ENCODE data around the gene TREH.
A peak's percentile ranks its signal among the peaks of the same experiment; 100 is the strongest.
"Not testable (repeated sequence)": the region's sequence is repeated elsewhere in the genome, so short reads cannot be mapped to it uniquely, and the experiment has no call there.

The TREH gene

DNA sequence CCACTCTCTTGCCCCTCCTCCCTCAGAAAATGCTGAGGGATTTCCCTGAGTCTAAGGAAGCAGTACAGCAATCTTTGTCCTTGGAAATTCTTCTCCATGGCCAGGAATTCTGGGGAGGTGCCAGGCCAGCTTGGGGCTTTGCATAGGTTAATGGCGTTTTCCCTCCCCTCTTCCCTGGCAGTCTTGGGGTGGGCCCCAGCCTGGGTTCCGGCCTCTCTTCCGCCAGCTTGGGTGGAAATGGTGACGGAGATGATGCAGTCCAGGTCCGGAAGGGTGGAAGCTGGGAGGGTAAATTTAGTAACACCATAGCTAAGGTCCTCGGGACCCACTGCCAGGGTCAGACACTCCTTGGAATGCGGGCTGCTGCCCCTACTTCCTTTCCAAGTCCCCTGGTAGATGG is 67.1 kb downstream of the TREH start:
- no peak for DNase-seq (ENCODE audit: low read depth in 2 of 2)

DNA sequence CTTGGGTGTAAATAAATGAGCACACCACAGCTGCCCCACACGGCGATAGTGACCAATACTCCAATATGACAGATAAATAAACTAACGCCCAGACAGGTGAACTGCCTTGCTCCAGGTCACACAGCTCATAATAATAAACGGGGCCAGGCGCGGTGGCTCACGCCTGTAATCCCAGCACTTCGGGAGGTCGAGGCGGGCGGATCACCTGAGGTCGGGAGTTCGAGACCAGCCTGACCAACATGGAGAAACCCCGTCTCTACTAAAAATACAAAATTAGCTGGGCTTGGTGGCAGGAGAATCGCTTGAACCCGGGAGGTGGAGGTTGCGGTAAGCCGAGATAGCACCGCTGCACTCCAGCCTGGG is 68.0 kb downstream of the TREH start:
- not testable (repeated sequence) for DNase-seq (ENCODE audit: low read depth in 2 of 2)

DNA sequence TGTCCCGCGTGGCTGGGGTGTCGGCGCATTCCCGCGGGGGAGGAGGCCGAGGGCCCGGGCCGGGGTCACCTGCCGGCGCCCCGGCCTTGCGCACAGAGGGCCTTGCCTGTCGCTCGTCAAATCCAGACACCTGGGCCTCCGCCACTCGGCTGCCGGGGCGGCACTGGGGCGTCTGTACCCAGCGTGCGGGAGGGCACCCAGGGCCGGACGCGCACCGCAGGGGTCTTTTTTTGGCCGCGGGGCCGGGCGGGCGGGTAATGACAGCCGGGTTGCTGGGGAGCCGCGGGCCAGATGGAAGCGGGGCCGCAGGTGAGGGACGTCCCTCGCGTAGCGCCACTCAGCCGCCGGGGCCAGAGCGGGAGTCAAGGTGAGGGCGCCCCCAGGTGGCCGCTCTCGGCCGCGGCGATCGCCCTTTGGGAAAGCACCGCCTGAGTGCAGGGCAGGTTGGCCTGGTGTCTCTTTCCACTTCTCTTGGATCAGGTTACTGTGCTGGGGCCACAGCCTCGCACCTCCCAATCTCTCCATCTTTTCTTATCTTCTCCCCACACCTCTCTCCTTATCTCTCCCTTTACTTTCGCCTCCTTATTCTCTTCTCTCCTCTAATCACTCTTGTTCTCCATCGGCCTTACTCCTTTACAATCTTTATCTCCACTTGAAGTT is 68.5 kb downstream of the TREH start:
- DNase-seq (ENCODE audit: low read depth in 2 of 2), result peak; percentile 75 to 76

DNA sequence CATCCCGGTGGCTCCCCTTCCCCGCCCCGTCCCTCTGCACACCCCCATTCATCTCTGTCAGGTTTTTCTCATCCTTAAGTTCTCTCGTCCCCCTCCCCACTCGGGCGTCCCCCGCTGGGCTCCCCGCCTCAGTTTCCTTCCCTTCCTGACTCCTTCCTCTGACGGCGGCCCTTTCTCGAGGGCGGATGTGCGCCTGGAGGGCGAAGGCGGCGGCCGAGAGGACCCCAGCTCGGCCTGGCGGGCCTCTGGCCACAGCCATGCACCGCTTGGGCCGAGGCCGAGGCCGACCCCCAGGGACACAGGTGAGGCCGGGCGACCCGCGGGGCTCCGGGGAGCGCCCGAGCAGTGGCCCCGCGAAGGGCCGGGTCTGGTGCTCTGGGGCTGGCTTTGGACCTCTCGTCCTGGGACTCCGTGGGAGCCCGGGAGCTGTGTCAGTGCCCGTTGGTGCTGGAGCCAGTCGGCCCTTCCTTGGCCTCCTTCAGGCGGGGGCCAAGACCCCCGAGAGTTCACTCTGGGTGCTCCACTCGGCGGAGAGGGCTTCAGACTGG is 69.2 kb downstream of the TREH start:
- DNase-seq (ENCODE audit: low read depth in 2 of 2), result no peak

DNA sequence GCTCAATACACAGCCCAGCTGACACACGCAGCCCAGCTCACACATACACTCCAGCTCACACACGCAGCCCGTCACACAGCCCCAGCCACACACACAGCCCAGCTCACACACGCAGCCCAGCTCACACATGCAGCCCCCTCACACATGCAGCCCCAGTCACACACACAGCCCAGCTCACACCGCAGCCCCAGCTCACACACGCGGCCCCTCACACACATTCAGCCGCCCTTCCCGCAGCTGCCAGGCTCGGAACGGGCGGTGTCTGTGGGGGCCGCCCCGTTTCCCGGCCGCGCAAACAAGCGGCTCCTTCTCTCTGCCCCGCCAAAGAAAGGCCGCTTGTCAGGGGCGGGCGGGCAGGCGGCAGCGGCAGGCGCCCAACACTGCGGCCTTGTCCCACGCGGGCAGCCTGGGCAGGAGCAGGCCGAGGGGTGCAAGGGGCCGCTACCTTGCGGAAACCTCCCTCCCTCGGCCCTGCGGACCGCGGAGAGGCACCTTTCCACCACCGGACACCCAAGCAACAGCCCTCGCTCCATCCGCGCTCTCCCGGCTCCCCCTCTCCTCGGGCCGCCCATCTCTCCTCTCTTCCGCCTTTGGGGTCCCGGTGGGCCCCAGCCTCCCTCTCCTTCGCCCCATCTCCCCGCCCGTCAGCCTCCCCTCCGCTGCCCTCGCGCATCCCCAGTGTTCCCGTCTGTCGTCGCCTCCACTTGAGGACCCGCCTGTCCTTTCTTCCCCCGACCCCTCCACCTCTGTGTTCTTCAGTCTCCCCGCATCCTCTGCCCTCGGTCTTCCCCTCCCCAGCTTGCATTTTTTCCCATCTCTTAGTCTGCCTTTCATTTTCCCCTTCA is 69.8 kb downstream of the TREH start:
- no peak for DNase-seq (ENCODE audit: low read depth in 2 of 2)

DNA sequence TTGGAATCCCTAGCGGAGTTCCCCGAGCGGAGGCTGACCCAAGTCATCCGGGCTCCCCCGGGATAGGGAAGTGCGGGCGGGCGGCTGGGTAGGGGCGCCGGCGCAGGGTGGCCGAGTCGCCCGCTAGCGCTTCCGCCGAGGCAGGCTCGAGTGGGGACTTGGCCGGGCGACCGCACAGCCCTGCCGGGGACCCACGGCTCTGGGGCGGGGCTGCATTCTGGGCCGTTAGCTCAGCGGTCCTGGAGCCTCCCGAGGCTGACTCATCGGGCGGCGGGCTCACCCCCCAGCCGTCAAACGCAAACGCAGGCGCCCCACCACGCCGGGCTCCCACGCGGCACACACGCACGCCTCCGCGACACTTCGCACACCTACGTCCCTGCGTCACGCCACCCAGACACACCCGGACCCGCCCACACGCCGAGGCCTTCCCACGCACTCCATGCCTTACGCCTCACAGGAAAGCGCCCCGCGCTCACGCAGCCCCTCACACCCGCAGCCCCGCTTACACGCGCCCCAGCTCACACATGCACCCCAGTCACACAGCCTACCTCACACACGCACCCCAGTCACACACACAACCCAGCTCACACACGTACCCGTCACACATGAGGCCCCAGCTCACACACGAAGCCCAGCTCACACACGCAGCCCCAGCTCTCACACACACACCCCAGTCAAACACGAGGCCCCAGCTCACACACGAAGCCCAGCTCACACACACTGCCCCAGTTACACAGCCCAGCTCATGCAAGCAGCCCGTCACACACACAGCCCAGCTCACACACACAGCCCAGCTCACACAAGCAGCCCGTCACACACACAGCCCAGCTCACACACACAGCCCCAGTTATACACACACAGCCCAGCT is 70.9 kb downstream of the TREH start:
- DNase-seq (ENCODE audit: low read depth in 2 of 2), result peak; percentile 45 to 63

DNA sequence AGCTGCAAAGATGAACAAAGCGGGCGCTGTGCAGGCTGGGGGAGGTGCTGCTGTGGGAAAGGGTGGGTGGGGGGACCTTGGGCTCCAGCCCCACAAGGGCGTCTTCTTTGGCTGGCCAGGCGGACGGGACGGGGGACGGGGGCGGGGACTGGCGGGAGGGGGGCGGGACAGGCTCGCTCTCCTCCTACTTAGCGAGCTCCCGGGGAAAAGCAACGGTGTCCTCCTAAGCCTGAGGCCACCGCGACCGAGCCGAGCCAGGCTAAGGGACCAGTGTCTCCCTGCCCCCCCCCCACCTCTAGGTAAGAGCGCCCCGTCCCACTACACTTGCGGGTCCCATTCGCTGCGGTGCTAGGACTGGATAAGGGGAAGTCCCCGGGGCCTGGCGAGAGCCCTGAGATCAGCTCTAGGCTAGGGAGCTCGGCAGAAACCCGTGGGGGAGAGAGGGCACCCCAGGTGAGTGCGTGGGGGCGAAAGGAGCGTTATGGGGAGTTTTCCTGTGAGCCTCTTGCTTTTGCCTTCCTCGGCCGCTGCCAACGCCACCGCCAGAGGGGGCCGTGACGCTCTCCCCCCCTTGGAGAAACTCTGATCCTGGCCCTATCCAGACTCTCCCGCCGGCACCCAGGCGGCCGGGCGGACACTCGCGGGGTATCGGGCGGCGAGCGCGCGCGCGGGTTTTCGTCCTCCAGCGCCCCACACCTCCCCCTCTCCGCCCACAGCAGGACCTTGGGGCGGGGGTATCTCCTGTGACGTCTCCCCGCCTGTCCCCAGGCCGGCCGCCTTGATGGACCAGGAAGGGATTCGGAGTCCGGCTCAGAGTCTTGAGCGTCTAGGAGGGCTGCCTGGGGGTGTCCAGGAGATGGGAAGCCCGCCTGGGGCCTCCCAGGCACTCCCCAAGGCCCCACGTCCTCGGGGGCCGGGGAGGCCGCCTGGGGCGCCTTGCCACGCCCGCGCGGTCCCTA is 71.8 kb downstream of the TREH start, which contains the start of gene PHLDB1:
Gene PHLDB1, plus strand, starts transcription at position 215 of the 959 bp plus-strand sequence. CDS start 6,222 bp downstream, outside the sequence.
- no peak for DNase-seq (ENCODE audit: low read depth in 2 of 2)
